HepG2 (cell line): ENCODE measurements around the gene MAN2B2. TPM values are rescaled to one million over a fixed set of nuclear protein-coding genes. Genes with fewer than 3 reads are reported as not detected.

ENCODE experiments used
- ATF5 ChIP-seq: sonication (generic); formaldehyde crosslinking; IDR thresholded peaks from 2 replicates; pipeline ENCODE4 v1.4.0; 2020; ENCODE audit warnings: mild to moderate bottlenecking, low read depth, missing genetic modification reagents
- NR1H2 ChIP-seq: sonication (generic); formaldehyde crosslinking; IDR thresholded peaks from 2 replicates; pipeline ENCODE4 v1.8.1; 2022; ENCODE audit warnings: low read depth, missing genetic modification reagents, borderline replicate concordance
- PATZ1 ChIP-seq: sonication (generic); formaldehyde crosslinking; IDR thresholded peaks from 2 replicates; pipeline ENCODE4 v1.4.0; 2020; ENCODE audit warnings: missing genetic modification reagents
- PAX8 ChIP-seq: sonication (generic); formaldehyde crosslinking; IDR thresholded peaks from 2 replicates; pipeline ENCODE4 v1.8.0; 2022; ENCODE audit warnings: mild to moderate bottlenecking, missing genetic modification reagents, borderline replicate concordance
- SAFB2 ChIP-seq: sonication (generic); formaldehyde crosslinking; IDR thresholded peaks from 2 replicates; pipeline ENCODE4 v1.5.1; 2020; ENCODE audit warnings: missing genetic modification reagents, low read depth, mild to moderate bottlenecking, borderline replicate concordance
- ZBTB44 ChIP-seq: sonication (generic); formaldehyde crosslinking; IDR thresholded peaks from 2 replicates; pipeline ENCODE4 v1.4.0; 2020; ENCODE audit warnings: missing genetic modification reagents
- ZNF646 ChIP-seq: sonication (generic); formaldehyde crosslinking; IDR thresholded peaks from 2 replicates; pipeline ENCODE4 v1.9.0; 2021; ENCODE audit warnings: mild to moderate bottlenecking, missing genetic modification reagents
- polyA plus RNA-seq, 8 experiments: library from polyadenylated mRNA; depleted of rRNA in 3 of 8; stranded (reverse) in 7 of 8; unstranded in 1 of 8; fragments of >200 nt; fragmentation: Illumina TruSeq in 4 of 8; extraction: Trizol in 4 of 8; gene quantifications; 2 replicates each; pipeline versions ENCODE4 v1.2.1 to v1.2.3, GENCODE V29; 2011 to 2016; ENCODE audit warnings: low read depth in 4 of 8, missing spikeins in 1 of 8, mixed read lengths in 1 of 8; ENCODE audit not compliant: insufficient read depth in 1 of 8
- total RNA-seq, 5 experiments: library from RNA; depleted of rRNA; stranded (reverse); fragments of >200 nt; fragmentation: Illumina TruSeq; extraction: Trizol; gene quantifications; 2 replicates each; pipeline ENCODE4 v1.2.3, GENCODE V29; 2016; ENCODE audit warnings: low read depth in 1 of 5

Gene MAN2B2
- total and polyA plus RNA-seq, 2 of the 13 experiments (the other 11 are each of a cell fraction or from before 2014, with no cell fraction given), result 4.8 to 5.4 TPM

- TF ChIP-seq ZNF646, result peak; percentile 79
- TF ChIP-seq SAFB2 (CRISPR knock-in tag), result no peak
- no peak for TF ChIP-seq NR1H2 (CRISPR knock-in tag)
- no peak for TF ChIP-seq PATZ1 (CRISPR knock-in tag)
- TF ChIP-seq ATF5, result no peak
- no peak for TF ChIP-seq ZBTB44
- TF ChIP-seq PAX8 (CRISPR knock-in tag), result no peak
Measured at GRCh38 chr4:6534050-6534449, 40.9 kb upstream of the MAN2B2 start (continued).
